ENCODE data around the gene SPATA13.

DNA sequence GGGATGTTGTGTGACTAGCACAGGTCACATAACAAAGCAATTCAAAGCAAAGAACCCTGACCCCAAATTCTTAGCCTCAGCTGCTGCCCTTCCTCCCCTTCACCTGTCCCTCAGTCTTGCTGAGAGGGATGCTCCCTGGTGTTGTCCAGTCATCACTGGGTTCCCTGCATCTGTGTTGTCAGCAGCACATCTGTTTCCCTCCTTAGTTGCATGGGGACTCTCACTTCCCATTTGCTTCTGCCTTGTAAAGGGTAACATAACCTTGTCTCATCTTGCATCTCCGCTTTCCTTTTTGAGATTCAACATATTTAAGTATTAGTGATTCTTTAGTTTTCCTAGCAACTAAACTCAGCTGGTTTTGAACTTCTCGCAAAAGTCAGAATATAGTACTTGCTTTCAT is 54.0 kb downstream of the SPATA13 start:
- TF ChIP-seq POLR2A (IDR thresholded peaks at IDR 0.05; ENCODE audit: low read length) (no peak), GATA1 (IDR thresholded peaks at IDR 0.05; ENCODE audit: low read depth, low read length) (no peak)

Data from erythroblast (primary cell).